ENCODE measurements around the gene STIMATE. TPM values are rescaled to one million over a fixed set of nuclear protein-coding genes. Genes with fewer than 3 reads are reported as not detected.

The STIMATE gene
- total and polyA plus RNA-seq, 5 donors from 2014 or later: 10.7 to 87.7 (median 12.9) TPM

- H3K4me3 Mint-ChIP-seq: no peak overlapping the region
- Histone ChIP-seq H3K27ac (ENCODE audit: insufficient read depth, low read length, poor library complexity, severe bottlenecking) (no peak overlapping the region), H3K4me1 (ENCODE audit: control insufficient read depth, insufficient read depth, low read length, poor library complexity, severe bottlenecking) (no peaks in the 10 kb centered on the region), H3K27me3 (ENCODE audit: control insufficient read depth, insufficient read depth, low read length) (no peaks in the 10 kb centered on the region), H3K36me3 (ENCODE audit: control insufficient read depth, insufficient read depth, low read length) (no peaks in the 10 kb centered on the region), H3K4me3 (ENCODE audit: low read depth, low read length) (no peak overlapping the region), H3K9me3 (ENCODE audit: control insufficient read depth in 2 of 2, low read length in 2 of 2) (no peaks in the 10 kb centered on the region)
- H3K4me1 Mint-ChIP-seq: peaks cover 0 to 10% (median 4%) of the 10 kb centered on the region in 4 donors
- peaks cover 0 to 2% (median 0%) of the 10 kb centered on the region in 7 donors for H3K9me3 Mint-ChIP-seq
- H3K36me3 Mint-ChIP-seq: no peaks in the 10 kb centered on the region
- no peak for DNase-seq
- ATAC-seq (ENCODE audit: low read depth in 2 of 2): no peak
- H3K27ac Mint-ChIP-seq: peak overlapping the region in 1 of 3 donors; percentile 36
- H3K27me3 Mint-ChIP-seq: no peaks in the 10 kb centered on the region
Measured at GRCh38 chr3:52811452-52812011, 85.8 kb downstream of the STIMATE start.

- no peaks in the 10 kb centered on the region for H3K9me3 ChIP-seq (ENCODE audit: control insufficient read depth in 2 of 2, low read length in 2 of 2)
- H3K4me3 ChIP-seq (ENCODE audit: low read depth, low read length): no peak overlapping the region
- DNase-seq (no peak), ATAC-seq (ENCODE audit: low read depth in 2 of 2) (peak in 1 of 2 donors; percentile 10)
- Mint-ChIP-seq H3K4me1 (peaks cover 0 to 10% (median 4%) of the 10 kb centered on the region in 4 donors), H3K4me3 (no peak overlapping the region), H3K27ac (no peak overlapping the region), H3K9me3 (peaks cover 0 to 2% (median 0%) of the 10 kb centered on the region in 7 donors), H3K27me3 (no peaks in the 10 kb centered on the region), H3K36me3 (no peaks in the 10 kb centered on the region)
- no peaks in the 10 kb centered on the region for H3K36me3 ChIP-seq (ENCODE audit: control insufficient read depth, insufficient read depth, low read length)
- no peaks in the 10 kb centered on the region for H3K4me1 ChIP-seq (ENCODE audit: control insufficient read depth, insufficient read depth, low read length, poor library complexity, severe bottlenecking)
- H3K27ac ChIP-seq (ENCODE audit: insufficient read depth, low read length, poor library complexity, severe bottlenecking): no peak overlapping the region
- H3K27me3 ChIP-seq (ENCODE audit: control insufficient read depth, insufficient read depth, low read length): no peaks in the 10 kb centered on the region
Measured at GRCh38 chr3:52810923-52811322, 86.4 kb downstream of the STIMATE start.

- Histone ChIP-seq H3K4me3 (ENCODE audit: low read depth, low read length) (no peak overlapping the region), H3K36me3 (ENCODE audit: control insufficient read depth, insufficient read depth, low read length) (no peaks in the 10 kb centered on the region), H3K4me1 (ENCODE audit: control insufficient read depth, insufficient read depth, low read length, poor library complexity, severe bottlenecking) (no peaks in the 10 kb centered on the region), H3K27ac (ENCODE audit: insufficient read depth, low read length, poor library complexity, severe bottlenecking) (no peak overlapping the region), H3K27me3 (ENCODE audit: control insufficient read depth, insufficient read depth, low read length) (no peaks in the 10 kb centered on the region), H3K9me3 (ENCODE audit: control insufficient read depth in 2 of 2, low read length in 2 of 2) (no peaks in the 10 kb centered on the region)
- H3K9me3 Mint-ChIP-seq: peaks cover 0 to 2% (median 0%) of the 10 kb centered on the region in 7 donors
- DNase-seq (peak in 1 of 3 donors; percentile 20), ATAC-seq (ENCODE audit: low read depth in 2 of 2) (peak in 1 of 2 donors; percentile 43)
- no peaks in the 10 kb centered on the region for H3K27me3 Mint-ChIP-seq
- no peaks in the 10 kb centered on the region for H3K36me3 Mint-ChIP-seq
- H3K4me1 Mint-ChIP-seq: peaks cover 0 to 10% (median 4%) of the 10 kb centered on the region in 4 donors
- peak overlapping the region in 1 of 4 donors; percentile 13 for H3K4me3 Mint-ChIP-seq
- H3K27ac Mint-ChIP-seq: no peak overlapping the region
Measured at GRCh38 chr3:52809662-52810377, 87.5 kb downstream of the STIMATE start.

GRCh38 chr3:52809149-52809548, 88.2 kb downstream of the STIMATE start:
- no peaks in the 10 kb centered on the region for H3K27me3 Mint-ChIP-seq
- Histone ChIP-seq H3K27me3 (ENCODE audit: control insufficient read depth, insufficient read depth, low read length) (no peaks in the 10 kb centered on the region), H3K4me3 (ENCODE audit: low read depth, low read length) (no peak overlapping the region), H3K9me3 (ENCODE audit: control insufficient read depth in 2 of 2, low read length in 2 of 2) (no peaks in the 10 kb centered on the region), H3K4me1 (ENCODE audit: control insufficient read depth, insufficient read depth, low read length, poor library complexity, severe bottlenecking) (no peaks in the 10 kb centered on the region), H3K36me3 (ENCODE audit: control insufficient read depth, insufficient read depth, low read length) (no peaks in the 10 kb centered on the region), H3K27ac (ENCODE audit: insufficient read depth, low read length, poor library complexity, severe bottlenecking) (no peak overlapping the region)
- no peak for ATAC-seq (ENCODE audit: low read depth in 2 of 2)
- H3K9me3 Mint-ChIP-seq: peaks cover 0 to 2% (median 0%) of the 10 kb centered on the region in 7 donors
- DNase-seq: no peak
- peaks cover 0 to 10% (median 4%) of the 10 kb centered on the region in 4 donors for H3K4me1 Mint-ChIP-seq
- no peaks in the 10 kb centered on the region for H3K36me3 Mint-ChIP-seq
- H3K4me3 Mint-ChIP-seq: no peak overlapping the region
- peak overlapping the region in 2 of 3 donors; percentile 15 to 58 for H3K27ac Mint-ChIP-seq

GRCh38 chr3:52805270-52806039, 91.9 kb downstream of the STIMATE start:
- H3K27ac Mint-ChIP-seq: no peak overlapping the region
- ATAC-seq (ENCODE audit: low read depth in 2 of 2): no peak
- no peaks in the 10 kb centered on the region for H3K27me3 ChIP-seq (ENCODE audit: control insufficient read depth, insufficient read depth, low read length)

GRCh38 chr3:52801839-52802238, 95.5 kb downstream of the STIMATE start:
- DNase-seq: no peak
- Mint-ChIP-seq H3K27ac (no peak overlapping the region), H3K9me3 (peaks cover 0 to 2% (median 0%) of the 10 kb centered on the region in 7 donors), H3K36me3 (no peaks in the 10 kb centered on the region), H3K4me3 (no peak overlapping the region), H3K4me1 (no peaks in the 10 kb centered on the region), H3K27me3 (no peaks in the 10 kb centered on the region)
- Histone ChIP-seq H3K27ac (ENCODE audit: insufficient read depth, low read length, poor library complexity, severe bottlenecking) (no peak overlapping the region), H3K27me3 (ENCODE audit: control insufficient read depth, insufficient read depth, low read length) (no peaks in the 10 kb centered on the region), H3K36me3 (ENCODE audit: control insufficient read depth, insufficient read depth, low read length) (no peaks in the 10 kb centered on the region), H3K4me1 (ENCODE audit: control insufficient read depth, insufficient read depth, low read length, poor library complexity, severe bottlenecking) (no peaks in the 10 kb centered on the region), H3K4me3 (ENCODE audit: low read depth, low read length) (no peak overlapping the region), H3K9me3 (ENCODE audit: control insufficient read depth in 2 of 2, low read length in 2 of 2) (no peaks in the 10 kb centered on the region)
- no peak for ATAC-seq (ENCODE audit: low read depth in 2 of 2)

More at GRCh38 chr3:52805270-52806039, 91.9 kb downstream of the STIMATE start:
- H3K36me3 Mint-ChIP-seq: no peaks in the 10 kb centered on the region
- H3K4me1 Mint-ChIP-seq: peaks cover 0 to 10% (median 4%) of the 10 kb centered on the region in 4 donors
- H3K4me1 ChIP-seq (ENCODE audit: control insufficient read depth, insufficient read depth, low read length, poor library complexity, severe bottlenecking): no peaks in the 10 kb centered on the region
- H3K27ac ChIP-seq (ENCODE audit: insufficient read depth, low read length, poor library complexity, severe bottlenecking): no peak overlapping the region
- H3K27me3 Mint-ChIP-seq: no peaks in the 10 kb centered on the region
- no peaks in the 10 kb centered on the region for H3K9me3 ChIP-seq (ENCODE audit: control insufficient read depth in 2 of 2, low read length in 2 of 2)
- no peaks in the 10 kb centered on the region for H3K36me3 ChIP-seq (ENCODE audit: control insufficient read depth, insufficient read depth, low read length)
- no peak overlapping the region for H3K4me3 Mint-ChIP-seq
- H3K4me3 ChIP-seq (ENCODE audit: low read depth, low read length): no peak overlapping the region
- DNase-seq: no peak
- peaks cover 0 to 2% (median 0%) of the 10 kb centered on the region in 7 donors for H3K9me3 Mint-ChIP-seq

- H3K36me3 ChIP-seq (ENCODE audit: control insufficient read depth, insufficient read depth, low read length): no peaks in the 10 kb centered on the region
- no peak for ATAC-seq (ENCODE audit: low read depth in 2 of 2)
- Mint-ChIP-seq H3K27me3 (no peaks in the 10 kb centered on the region), H3K4me3 (no peak overlapping the region), H3K36me3 (no peaks in the 10 kb centered on the region), H3K27ac (no peak overlapping the region), H3K4me1 (no peaks in the 10 kb centered on the region), H3K9me3 (no peaks in the 10 kb centered on the region)
- H3K27me3 ChIP-seq (ENCODE audit: control insufficient read depth, insufficient read depth, low read length): no peaks in the 10 kb centered on the region
- no peaks in the 10 kb centered on the region for H3K4me1 ChIP-seq (ENCODE audit: control insufficient read depth, insufficient read depth, low read length, poor library complexity, severe bottlenecking)
- no peak overlapping the region for H3K4me3 ChIP-seq (ENCODE audit: low read depth, low read length)
- DNase-seq: no peak
- H3K27ac ChIP-seq (ENCODE audit: insufficient read depth, low read length, poor library complexity, severe bottlenecking): no peak overlapping the region
- no peaks in the 10 kb centered on the region for H3K9me3 ChIP-seq (ENCODE audit: control insufficient read depth in 2 of 2, low read length in 2 of 2)
Measured at GRCh38 chr3:52800079-52800478, 97.3 kb downstream of the STIMATE start.

All from CD4-positive, CD25-positive, alpha-beta regulatory T cell (primary cell).